Testis (tissue), 5 donors: ENCODE data around the gene SPATA31A6. TPM values are rescaled to one million over a fixed set of nuclear protein-coding genes. Genes with fewer than 3 reads are reported as not detected.
"Not testable (repeated sequence)": the region's sequence is repeated elsewhere in the genome, so short reads cannot be mapped to it uniquely, and the experiment has no call there.

Experiments
- DNase-seq: peaks from one replicate; pipeline ENCODE4 v3.0.0-alpha.2; 2019
- H3K27ac ChIP-seq, 2 donors: fragments of 200-600 bp; sonication (generic); one replicate each; pipeline ENCODE4 v1.5.1; 2019
- H3K27me3 ChIP-seq: fragments of 200-600 bp; sonication (generic); one replicate; pipeline ENCODE4 v1.5.1; 2019
- H3K36me3 ChIP-seq: fragments of 200-600 bp; sonication (generic); one replicate; pipeline ENCODE4 v1.5.1; 2017; ENCODE audit warnings: low read depth; ENCODE audit errors: missing control alignments
- H3K4me1 ChIP-seq: fragments of 200-600 bp; sonication (generic); one replicate; pipeline ENCODE4 v1.5.1; 2019
- H3K4me3 ChIP-seq, 2 donors: fragments of 200-600 bp; sonication (generic); one replicate each; pipeline ENCODE4 v1.5.1; 2017 to 2019
- H3K9me3 ChIP-seq: fragments of 200-600 bp; sonication (generic); one replicate; pipeline ENCODE4 v1.5.1; 2017
- WGBS, 2 donors: methylation state at CpG; one replicate each; pipeline ENCODE4 v1.1.5; 2018; 5-methylcytosine and 5-hydroxymethylcytosine counted together
- intact Hi-C: fragments of 100-400 bp; cut with DNase I; formaldehyde crosslinking; loops from one replicate; pipeline ENCODE4 v1.15.1; 2023; ENCODE audit warnings: low total_unique reads
- long read RNA-seq, 2 donors: transcript quantifications; one replicate each; lab custom pipeline, GENCODE V29; 2026
- polyA plus RNA-seq: library from polyadenylated mRNA; stranded (reverse); fragments of 350-450 nt; fragmentation: Illumina TruSeq; extraction: RNeasy Lipid Tissue Mini Kit (QIAGEN cat#74804); gene quantifications from one replicate; pipeline ENCODE4 v1.2.3, GENCODE V29; 2014; ENCODE audit warnings: low read depth, low replicate concordance; ENCODE audit not compliant: insufficient read depth
- total RNA-seq, 2 donors: library from RNA; depleted of rRNA; stranded (reverse); fragments of >200 nt; gene quantifications; one replicate each; pipeline ENCODE4 v1.2.3, GENCODE V29; 2016

SPATA31A6 gene
- total RNA-seq: 1 to 10 TPM; 1.1 to 1.3 TPM
- polyA plus RNA-seq: 0.65 TPM
- long read RNA-seq, donor 1: 0 reads
- long read RNA-seq, donor 2: 0 reads

DNA sequence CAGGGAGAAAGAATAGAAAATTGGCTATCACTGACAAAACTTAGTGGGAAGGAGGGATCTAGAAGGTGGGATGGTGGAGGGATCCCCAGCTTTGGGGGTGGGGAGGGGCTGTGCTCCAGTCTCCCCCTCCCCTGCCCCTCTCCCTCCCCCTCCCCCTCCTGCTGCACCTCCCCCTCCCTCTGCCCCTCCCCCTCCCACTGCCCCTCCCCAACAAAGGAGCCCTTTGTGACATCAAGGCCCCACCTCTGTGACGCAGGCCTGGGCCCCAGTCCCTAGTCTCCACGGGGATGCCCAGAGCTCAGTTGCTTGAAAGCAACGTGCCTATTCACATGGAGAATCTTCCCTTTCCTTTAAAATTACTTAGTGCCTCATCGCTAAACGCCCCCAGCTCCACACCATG, at the start of gene SPATA31A6:
Gene SPATA31A6, plus strand, starts transcription at position 301 of the 400 bp plus-strand sequence. Its CDS starts 29 bp downstream, at position 330.
- H3K27me3 ChIP-seq, H3K9me3 ChIP-seq, H3K27ac ChIP-seq, intact Hi-C loops, H3K4me1 ChIP-seq, H3K4me3 ChIP-seq, H3K36me3 ChIP-seq, DNase-seq: not testable (repeated sequence)
- no CpG with 5 or more reads among the region's 5 CpGs for WGBS, 2 donors

DNA sequence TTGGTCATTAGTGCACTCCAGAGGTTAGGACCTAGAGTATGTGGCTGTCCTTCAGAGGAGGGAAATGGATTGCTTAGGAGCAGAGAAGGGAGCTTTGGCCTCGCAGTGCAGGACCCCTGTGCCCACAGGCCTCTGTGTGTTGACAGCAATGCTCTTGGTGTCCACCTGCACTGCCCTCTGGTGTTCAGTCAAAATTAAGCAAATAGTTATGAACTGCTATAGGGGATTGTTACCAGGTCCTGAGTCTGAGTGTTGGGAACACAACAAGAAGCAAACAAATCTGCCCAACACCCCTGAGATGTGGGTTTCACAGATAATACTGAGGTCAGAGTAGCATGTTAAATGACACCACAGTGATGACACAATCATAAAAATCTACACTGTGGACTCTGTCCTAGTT, 23.2 kb upstream of the SPATA31A6 start:
- H3K9me3 ChIP-seq, H3K27ac ChIP-seq, H3K36me3 ChIP-seq, H3K4me3 ChIP-seq, H3K27me3 ChIP-seq, intact Hi-C loops, DNase-seq, H3K4me1 ChIP-seq: not testable (repeated sequence)
- WGBS, 2 donors: 29% methylated on average over 1 of the region's 1 CpG; no CpG with 5 or more reads in 1 of the 2 donors

DNA sequence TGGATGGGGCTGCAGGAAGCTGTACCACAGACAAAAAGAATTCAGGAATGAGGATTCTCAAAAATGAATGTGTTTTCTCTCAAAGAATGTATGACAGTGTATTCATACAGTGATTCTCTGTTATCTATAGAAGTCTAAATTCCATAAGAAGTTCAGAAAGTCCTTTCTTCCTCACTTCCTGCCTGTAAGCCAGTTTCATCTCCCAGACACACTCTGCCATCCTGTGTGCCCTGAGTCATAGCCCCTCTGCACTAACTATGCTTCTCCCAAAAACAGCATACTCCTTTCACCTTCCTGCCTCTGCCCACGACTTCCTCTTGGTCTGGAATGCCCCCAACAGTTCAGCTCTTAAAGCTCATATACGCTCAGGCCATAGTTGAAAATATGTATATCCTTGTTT, 36.4 kb downstream of the SPATA31A6 start:
- H3K36me3 ChIP-seq, H3K27ac ChIP-seq, intact Hi-C loops, H3K9me3 ChIP-seq, DNase-seq, H3K4me3 ChIP-seq, H3K4me1 ChIP-seq, H3K27me3 ChIP-seq: not testable (repeated sequence)
- WGBS, 2 donors: 63 to 73% methylated on average over 2 of the region's 2 CpGs

DNA sequence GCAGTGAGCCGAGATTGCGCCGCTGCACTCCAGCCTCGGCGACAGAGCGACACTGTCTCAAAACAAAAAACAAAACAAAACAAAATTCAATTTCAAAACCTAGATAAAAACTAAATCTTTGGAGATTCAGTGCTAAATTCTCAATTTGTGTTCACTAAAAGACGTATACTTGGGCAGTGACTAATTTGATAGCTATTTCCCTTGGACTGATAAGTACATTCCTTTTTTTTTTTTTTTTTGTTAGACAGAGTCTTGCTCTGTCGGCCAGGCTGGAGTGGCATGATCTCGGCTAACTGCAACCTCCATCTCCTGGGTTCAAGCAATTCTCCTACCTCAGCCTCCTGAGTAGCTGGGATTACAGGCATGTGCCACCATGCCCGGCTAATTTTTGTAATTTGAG, 39.8 kb downstream of the SPATA31A6 start:
- WGBS, 2 donors: 39 to 80% methylated on average over 7 to 10 of the region's 10 CpGs
- H3K9me3 ChIP-seq, H3K36me3 ChIP-seq, H3K27me3 ChIP-seq, DNase-seq, H3K4me1 ChIP-seq, H3K4me3 ChIP-seq, H3K27ac ChIP-seq, intact Hi-C loops: not testable (repeated sequence)

DNA sequence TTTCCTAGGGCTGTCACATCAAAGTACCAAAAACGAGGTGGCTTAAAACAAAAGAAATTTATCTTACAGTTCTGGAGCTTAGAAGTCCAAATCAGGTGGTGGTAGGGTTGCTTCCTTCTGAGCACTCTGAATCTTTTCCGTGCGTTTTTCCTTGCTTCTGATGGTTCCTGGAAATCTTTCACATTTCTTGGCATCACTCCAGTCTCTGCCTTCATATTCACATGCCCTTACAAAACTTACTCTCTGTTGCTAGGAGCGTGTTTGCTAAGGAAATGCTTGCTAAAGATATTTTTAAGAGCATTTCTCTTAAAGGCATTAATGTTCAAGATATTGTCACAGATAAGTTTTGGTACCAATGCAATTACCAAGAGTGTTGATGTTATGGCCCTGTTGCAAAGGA, 49.6 kb downstream of the SPATA31A6 start:
- intact Hi-C loops, H3K9me3 ChIP-seq, H3K4me3 ChIP-seq, DNase-seq, H3K27me3 ChIP-seq, H3K36me3 ChIP-seq, H3K27ac ChIP-seq, H3K4me1 ChIP-seq: not testable (repeated sequence)
- WGBS, 2 donors: 22 to 43% methylated on average over 4 of the region's 4 CpGs

DNA sequence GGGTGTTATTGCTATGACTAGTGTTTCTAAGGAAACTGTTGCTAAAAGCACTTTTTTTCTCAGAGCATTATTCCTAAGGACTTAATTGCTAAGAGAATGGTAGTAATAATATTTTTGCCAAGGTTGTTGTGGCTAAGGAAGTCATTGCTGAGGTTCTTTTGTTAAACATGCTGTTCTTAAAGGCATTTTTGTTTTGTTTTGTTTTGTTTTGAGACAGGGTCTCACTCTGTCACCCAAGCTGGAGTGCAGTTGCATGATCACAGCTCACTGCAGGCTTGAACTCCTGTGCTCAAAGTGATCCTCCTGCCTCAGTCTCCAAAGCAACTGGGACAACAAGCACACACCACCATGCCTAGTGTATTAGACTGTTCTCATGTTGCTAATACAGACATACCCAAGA, 51.2 kb downstream of the SPATA31A6 start:
- H3K27me3 ChIP-seq, H3K27ac ChIP-seq, H3K4me1 ChIP-seq, DNase-seq, H3K36me3 ChIP-seq, intact Hi-C loops, H3K4me3 ChIP-seq, H3K9me3 ChIP-seq: not testable (repeated sequence)

DNA sequence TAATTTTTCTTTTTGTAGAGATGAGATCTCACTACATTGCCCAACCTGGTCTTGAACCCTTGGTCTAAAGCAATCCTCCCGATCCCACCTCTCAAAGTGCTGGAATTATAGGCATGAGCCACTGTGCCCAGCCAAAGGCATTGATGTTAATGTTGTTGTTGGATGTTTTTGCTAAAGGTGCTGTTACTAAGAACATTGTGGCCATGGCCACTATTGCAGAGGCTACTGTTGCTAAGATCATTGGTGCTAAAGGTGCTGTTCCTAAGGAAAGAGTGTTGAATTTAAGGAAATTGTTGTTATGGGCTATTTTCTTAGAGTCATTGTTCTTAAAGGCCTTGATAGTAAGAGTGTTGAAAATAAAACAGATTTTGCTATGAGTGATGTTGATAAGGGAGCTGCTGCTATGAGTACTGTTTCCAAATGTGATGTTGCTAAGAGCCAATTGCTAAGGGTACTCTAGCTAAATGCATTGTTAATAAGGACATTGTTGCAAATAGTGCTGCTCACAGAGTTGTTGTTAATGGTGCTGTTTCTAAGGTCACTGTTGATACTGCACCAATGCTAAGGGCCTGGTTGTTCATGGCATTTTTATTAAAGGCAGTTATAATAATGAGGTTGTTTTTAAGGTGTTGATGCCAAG, 52.0 kb downstream of the SPATA31A6 start:
- H3K9me3 ChIP-seq, H3K27me3 ChIP-seq, H3K4me1 ChIP-seq, H3K4me3 ChIP-seq, DNase-seq, intact Hi-C loops, H3K36me3 ChIP-seq, H3K27ac ChIP-seq: not testable (repeated sequence)
- WGBS, 2 donors: no CpG with 5 or more reads among the region's 1 CpG

DNA sequence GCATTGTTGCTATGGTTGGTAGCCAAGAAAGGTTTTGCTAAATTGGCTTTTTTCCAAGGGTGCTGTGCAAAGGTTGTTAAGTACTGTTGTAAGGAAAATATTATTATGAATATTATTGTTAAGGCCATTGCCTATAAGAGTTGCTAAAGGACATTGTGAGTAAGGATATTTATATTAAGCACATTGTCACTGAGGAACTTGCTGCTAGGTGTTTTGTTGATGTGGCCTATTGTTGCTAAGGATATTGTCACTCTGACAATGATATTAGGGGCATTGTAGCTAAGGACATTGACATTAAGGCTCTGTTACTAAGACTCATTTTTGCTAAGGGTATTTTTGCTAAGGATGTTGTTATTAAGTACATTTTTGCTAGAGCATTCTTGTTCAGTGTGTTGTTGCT, 52.6 kb downstream of the SPATA31A6 start:
- H3K9me3 ChIP-seq, H3K4me1 ChIP-seq, H3K27me3 ChIP-seq, H3K36me3 ChIP-seq, H3K4me3 ChIP-seq, H3K27ac ChIP-seq, DNase-seq, intact Hi-C loops: not testable (repeated sequence)

DNA sequence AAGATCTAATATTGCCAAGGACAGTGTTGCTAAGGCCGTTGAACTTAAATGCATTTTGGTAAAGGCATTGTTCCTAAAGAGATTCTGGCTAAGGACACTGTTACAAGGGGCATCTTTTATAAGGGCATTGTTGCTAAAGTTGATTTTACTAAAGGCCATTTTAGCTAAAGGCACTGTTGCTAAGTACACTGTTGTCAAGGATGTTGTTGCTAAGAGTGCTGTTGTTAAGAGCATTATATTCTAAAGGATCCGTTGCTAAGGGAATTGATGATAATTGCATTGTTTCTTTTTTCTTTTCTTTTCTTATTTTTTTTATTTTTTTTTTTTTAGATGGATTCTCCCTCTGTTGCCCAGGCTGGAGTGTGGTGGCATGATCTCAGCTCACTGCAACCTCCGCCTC, 53.9 kb downstream of the SPATA31A6 start:
- H3K27ac ChIP-seq, H3K27me3 ChIP-seq, DNase-seq, H3K4me1 ChIP-seq, H3K36me3 ChIP-seq, H3K4me3 ChIP-seq, intact Hi-C loops, H3K9me3 ChIP-seq: not testable (repeated sequence)
- WGBS, 2 donors: 92 to 94% methylated on average over 3 of the region's 3 CpGs

DNA sequence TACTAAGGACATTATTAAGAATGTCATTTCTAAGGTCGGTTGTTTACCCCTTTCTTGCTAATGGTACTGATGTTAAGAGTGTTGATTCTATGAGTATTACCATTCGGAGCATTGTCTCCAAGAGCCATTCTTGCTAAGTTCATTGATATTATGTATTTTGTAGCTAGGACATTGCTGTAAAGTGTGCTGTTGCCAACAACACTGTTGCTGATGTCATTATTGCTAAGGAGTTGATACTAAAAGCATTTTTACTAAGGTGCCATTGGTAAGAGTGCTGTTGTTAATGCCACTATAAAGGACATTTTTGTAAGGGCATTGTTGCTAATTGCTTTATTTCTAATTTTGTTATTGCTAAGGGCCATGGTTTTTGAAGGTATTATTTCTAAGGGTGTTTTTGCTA, 55.4 kb downstream of the SPATA31A6 start:
- intact Hi-C loops, H3K27ac ChIP-seq, H3K27me3 ChIP-seq, H3K4me1 ChIP-seq, H3K4me3 ChIP-seq, H3K36me3 ChIP-seq, H3K9me3 ChIP-seq, DNase-seq: not testable (repeated sequence)
- 81 to 89% methylated on average over 2 of the region's 2 CpGs for WGBS, 2 donors
